ENCODE data around the gene BBLN.
A peak's percentile ranks its signal among the peaks of the same experiment; 100 is the strongest.
"Not testable (repeated sequence)": the region's sequence is repeated elsewhere in the genome, so short reads cannot be mapped to it uniquely, and the experiment has no call there.

BBLN gene

DNA sequence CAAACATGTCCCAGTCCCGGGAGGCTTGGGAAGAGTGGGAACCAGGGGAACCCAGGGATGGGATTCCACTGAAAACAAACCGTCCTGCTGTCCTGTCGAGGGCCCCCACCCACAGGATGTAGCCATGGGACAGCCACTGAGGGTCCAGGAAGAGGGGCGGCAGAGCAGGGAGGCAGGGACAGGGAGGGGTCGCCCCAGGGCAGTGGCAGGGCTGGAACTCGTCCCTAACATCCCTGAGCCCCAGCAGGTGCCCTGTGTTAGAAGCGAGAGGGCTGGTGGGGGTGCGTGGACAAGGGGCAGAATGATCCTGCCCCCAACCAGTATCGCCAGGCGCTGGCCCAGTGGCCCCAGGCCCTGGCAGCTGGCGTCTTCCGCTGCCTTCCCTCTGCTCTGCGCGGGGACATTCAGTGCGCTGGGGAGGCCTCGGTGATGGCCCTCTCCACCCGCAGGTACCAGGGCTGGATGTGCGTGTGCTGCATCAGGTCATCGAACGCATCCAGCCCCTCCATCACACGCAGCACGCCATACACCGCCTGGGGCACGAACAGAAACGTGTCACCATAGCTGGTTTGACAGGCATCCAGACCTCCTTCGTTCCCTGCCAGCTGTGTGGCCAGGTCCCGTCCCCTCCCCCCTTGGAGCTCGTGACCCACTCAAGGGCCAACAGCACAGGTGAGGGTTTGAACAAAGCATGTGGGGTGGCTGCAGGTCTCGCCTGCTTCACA, 39.2 kb upstream of the BBLN start:
- no peak overlapping the region for H3K27ac Mint-ChIP-seq
- peaks cover 24% of the 10 kb centered on the region for H3K4me1 Mint-ChIP-seq
- H3K9me3 Mint-ChIP-seq = no peaks in the 10 kb centered on the region
- no peak overlapping the region for H3K4me3 Mint-ChIP-seq
- ATAC-seq (no peak), DNase-seq (no peak)
- peaks cover 3% of the 10 kb centered on the region for H3K36me3 Mint-ChIP-seq (ENCODE audit: low read depth)
- H3K27me3 Mint-ChIP-seq = no peaks in the 10 kb centered on the region

DNA sequence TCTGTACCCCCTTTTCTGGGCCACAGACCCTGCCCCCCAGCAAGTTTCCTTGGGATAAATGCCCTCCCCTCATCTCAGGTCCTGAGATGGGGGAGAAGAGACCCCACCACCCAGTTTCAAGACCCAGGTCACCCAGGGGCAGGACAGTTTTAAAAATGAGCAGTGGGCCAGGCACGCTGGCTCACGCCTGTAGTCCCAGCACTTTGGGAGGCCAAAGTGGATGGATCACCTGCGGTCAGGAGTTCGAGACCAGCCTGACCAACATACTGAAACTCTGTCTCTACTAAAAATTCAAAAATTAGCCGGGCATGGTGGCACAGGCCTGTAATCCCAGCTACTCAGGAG, 38.6 kb upstream of the BBLN start:
- DNase-seq (no peak), ATAC-seq (no peak)
- Mint-ChIP-seq H3K4me3 (no peak overlapping the region), H3K9me3 (no peaks in the 10 kb centered on the region), H3K36me3 (ENCODE audit: low read depth) (peaks cover 6% of the 10 kb centered on the region), H3K4me1 (peaks cover 24% of the 10 kb centered on the region), H3K27me3 (no peaks in the 10 kb centered on the region), H3K27ac (no peak overlapping the region)

- DNase-seq (no peak), ATAC-seq (no peak)
- H3K4me1 Mint-ChIP-seq = peaks cover 23% of the 10 kb centered on the region
- no peak overlapping the region for H3K27ac Mint-ChIP-seq
- no peaks in the 10 kb centered on the region for H3K9me3 Mint-ChIP-seq
- peaks cover 6% of the 10 kb centered on the region for H3K36me3 Mint-ChIP-seq (ENCODE audit: low read depth)
- H3K4me3 Mint-ChIP-seq = no peak overlapping the region
- no peaks in the 10 kb centered on the region for H3K27me3 Mint-ChIP-seq
These were observed 37.9 kb upstream of the BBLN start for GRCh38 chr9:128121924-128122808.

GRCh38 chr9:128122809-128123175, 37.3 kb upstream of the BBLN start:
- Mint-ChIP-seq H3K27ac (no peak overlapping the region), H3K4me3 (no peak overlapping the region), H3K9me3 (no peaks in the 10 kb centered on the region), H3K27me3 (no peaks in the 10 kb centered on the region), H3K4me1 (peaks cover 18% of the 10 kb centered on the region), H3K36me3 (ENCODE audit: low read depth) (peaks cover 6% of the 10 kb centered on the region)
- no peak for DNase-seq
- ATAC-seq = no peak

DNA sequence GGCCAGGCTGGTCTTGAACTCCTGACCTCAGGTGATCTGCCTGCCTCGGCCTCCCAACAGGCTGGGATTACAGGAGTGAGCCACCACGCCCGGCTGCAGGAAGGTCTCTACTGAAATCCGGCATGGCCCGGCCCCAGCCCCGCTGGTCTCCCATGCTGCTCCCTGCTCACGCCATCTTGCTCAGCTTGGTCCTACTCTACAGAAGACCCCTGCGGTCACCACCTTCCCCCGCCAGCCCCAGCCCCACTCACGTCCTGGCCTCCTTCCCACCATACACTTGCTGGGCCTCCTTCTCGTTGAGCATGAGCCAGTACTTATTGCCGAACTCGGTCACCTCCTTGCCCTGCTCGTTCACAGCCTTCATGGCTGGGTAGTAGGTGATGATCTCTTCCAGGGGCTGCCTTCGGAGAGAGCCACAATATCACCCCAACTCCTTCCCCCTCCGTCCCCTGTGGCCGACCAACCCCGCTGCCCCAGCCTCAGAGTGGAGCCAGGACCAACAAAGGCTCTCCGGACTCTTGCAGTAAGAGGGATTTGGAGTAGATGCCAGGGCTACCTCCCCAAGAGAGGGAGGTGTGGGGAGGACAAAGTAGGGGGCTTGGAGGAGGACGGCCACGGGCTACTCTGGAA, 36.5 kb upstream of the BBLN start:
- H3K4me1 Mint-ChIP-seq = peaks cover 20% of the 10 kb centered on the region
- peaks cover 6% of the 10 kb centered on the region for H3K36me3 Mint-ChIP-seq (ENCODE audit: low read depth)
- no peaks in the 10 kb centered on the region for H3K9me3 Mint-ChIP-seq
- ATAC-seq (no peak), DNase-seq (no peak)
- no peak overlapping the region for H3K27ac Mint-ChIP-seq
- no peak overlapping the region for H3K4me3 Mint-ChIP-seq
- H3K27me3 Mint-ChIP-seq = no peaks in the 10 kb centered on the region

DNA sequence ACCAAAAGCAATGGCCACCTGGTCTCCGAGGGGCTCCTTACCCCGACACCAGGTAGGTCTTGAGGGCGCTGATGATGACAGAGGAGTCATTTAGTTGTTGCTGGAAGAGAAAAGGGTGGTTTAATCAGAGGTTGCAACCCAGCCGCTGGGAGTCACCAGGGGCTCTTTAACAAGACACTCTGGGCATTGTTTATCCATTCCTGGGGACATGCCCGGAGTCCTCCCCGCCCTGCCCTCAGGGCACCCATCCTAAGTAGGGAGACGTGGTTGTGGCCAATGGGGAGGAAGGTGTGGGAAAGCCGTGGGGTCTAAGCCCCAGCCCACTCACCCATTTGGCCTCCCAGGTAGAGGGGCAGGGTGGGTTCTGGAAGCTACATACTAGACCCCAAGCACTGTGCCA, 35.6 kb upstream of the BBLN start:
- Mint-ChIP-seq H3K27me3 (no peaks in the 10 kb centered on the region), H3K9me3 (no peaks in the 10 kb centered on the region), H3K27ac (no peak overlapping the region), H3K36me3 (ENCODE audit: low read depth) (peaks cover 6% of the 10 kb centered on the region), H3K4me1 (peaks cover 27% of the 10 kb centered on the region), H3K4me3 (no peak overlapping the region)
- ATAC-seq (no peak), DNase-seq (no peak)

- DNase-seq = peak; percentile 71
- Mint-ChIP-seq H3K27ac (no peak overlapping the region), H3K4me3 (peak overlapping the region; percentile 82), H3K4me1 (peaks cover 30% of the 10 kb centered on the region), H3K27me3 (no peaks in the 10 kb centered on the region), H3K36me3 (ENCODE audit: low read depth) (peaks cover 6% of the 10 kb centered on the region), H3K9me3 (no peaks in the 10 kb centered on the region)
- no peak for ATAC-seq
These were observed 35.0 kb upstream of the BBLN start for GRCh38 chr9:128124873-128125579.

DNA sequence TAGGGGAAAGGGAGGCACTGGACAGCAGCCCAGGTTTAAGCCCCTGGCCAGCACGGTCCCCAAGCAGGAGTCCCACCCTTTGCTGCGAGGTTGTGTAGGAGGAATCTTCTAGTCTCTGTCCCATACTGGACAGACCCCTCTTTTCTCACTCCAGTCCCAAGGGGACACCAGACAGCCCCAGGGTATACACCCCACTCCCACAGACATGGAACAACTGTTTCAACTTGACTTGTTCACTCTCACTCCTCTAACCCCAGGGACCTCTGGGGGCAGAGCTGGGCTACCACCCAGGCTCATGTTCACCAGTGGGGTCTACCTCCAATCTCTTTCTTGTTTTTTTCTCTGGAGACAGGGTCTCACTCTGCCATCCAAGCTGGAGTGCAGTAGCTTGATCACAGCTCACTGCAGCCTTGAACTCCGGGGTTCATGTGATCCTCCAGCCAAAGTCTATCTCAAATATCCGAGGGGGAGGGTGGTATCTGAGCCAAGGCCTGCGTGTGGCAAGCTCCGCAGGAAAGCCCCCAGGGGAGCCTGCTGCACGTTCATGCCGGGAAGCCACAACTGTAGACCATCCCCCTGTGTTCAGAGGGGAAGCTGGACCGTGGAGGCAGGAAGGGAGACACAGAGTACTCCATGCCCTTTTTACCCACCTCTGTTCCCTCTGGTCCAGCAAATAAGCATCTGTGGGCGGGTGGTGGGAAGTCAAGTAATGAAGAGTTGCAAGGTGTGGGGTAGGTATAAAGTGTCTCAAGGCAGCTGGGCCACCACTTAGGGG, 34.3 kb upstream of the BBLN start:
- no peak for ATAC-seq
- H3K27ac Mint-ChIP-seq = peak overlapping the region; percentile 77
- peaks cover 6% of the 10 kb centered on the region for H3K36me3 Mint-ChIP-seq (ENCODE audit: low read depth)

GRCh38 chr9:128127568-128127989, 32.5 kb upstream of the BBLN start, which contains the start of gene PTGES2:
Gene PTGES2 (minus strand): TSS chr9:128127729. CDS start chr9:128127717, 12 bp downstream.
- H3K27ac Mint-ChIP-seq = peak within 1 kb of the TSS; percentile 99
- H3K4me1 Mint-ChIP-seq = peaks cover 31% of the 10 kb centered on the region
- no peaks in the 10 kb centered on the region for H3K9me3 Mint-ChIP-seq
- H3K27me3 Mint-ChIP-seq = peaks cover 2% of the 10 kb centered on the region
- peak within 1 kb of the TSS; percentile 97 for H3K4me3 Mint-ChIP-seq
- DNase-seq (peak; percentile 82), ATAC-seq (peak; percentile 67)
- H3K36me3 Mint-ChIP-seq (ENCODE audit: low read depth) = peaks cover 6% of the 10 kb centered on the region

More for the DNA sequence above, 34.3 kb upstream of the BBLN start:
- Mint-ChIP-seq H3K4me1 (peaks cover 31% of the 10 kb centered on the region), H3K4me3 (peak overlapping the region; percentile 82), H3K9me3 (no peaks in the 10 kb centered on the region), H3K27me3 (no peaks in the 10 kb centered on the region)
- DNase-seq = no peak

GRCh38 chr9:128127990-128128835, 31.9 kb upstream of the BBLN start:
- Mint-ChIP-seq H3K36me3 (ENCODE audit: low read depth) (peaks cover 6% of the 10 kb centered on the region), H3K27me3 (peaks cover 9% of the 10 kb centered on the region), H3K4me1 (peaks cover 31% of the 10 kb centered on the region), H3K4me3 (peak overlapping the region; percentile 97), H3K9me3 (no peaks in the 10 kb centered on the region), H3K27ac (peak overlapping the region; percentile 99)
- ATAC-seq (peak; percentile 75), DNase-seq (peak; percentile 83)

DNA sequence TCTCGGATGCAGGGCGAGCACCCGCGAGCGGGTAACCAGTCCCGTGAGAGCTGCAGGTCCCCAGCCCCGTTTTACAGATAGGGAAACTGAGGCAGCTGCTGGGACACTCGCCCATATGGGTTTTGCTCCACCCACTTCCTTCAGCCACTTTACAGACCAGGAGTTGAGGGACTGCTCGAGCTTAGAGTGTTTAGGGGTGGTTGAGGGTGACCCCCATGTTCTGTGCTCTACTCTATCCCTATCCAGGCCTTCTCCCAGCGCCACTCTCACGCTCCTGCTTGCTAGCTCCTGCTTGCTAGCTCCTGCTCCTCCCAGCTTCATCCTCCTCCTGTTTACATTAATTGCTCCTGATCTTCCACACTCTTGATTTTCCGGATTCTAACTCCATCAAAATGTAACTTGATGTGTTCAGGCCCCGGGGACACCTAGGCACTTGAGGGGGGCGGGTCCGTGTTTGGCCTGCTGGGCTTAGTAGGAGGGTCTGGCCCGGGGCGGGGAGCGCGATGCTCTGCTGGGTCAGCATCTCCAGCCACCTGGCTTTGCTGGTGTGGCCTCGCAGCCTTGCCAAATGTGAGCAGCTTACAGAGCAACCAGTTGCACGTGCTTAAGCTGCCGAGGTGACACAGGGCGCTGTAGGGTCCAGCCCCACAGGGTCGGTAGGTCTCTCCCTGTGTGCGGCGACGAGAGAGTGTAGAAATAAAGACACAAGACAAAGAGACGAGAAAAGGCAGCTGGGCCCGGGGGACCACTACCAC, 31.1 kb upstream of the BBLN start:
- no peak for ATAC-seq
- Mint-ChIP-seq H3K4me3 (peak overlapping the region; percentile 97), H3K27ac (peak overlapping the region; percentile 99), H3K9me3 (no peaks in the 10 kb centered on the region), H3K36me3 (ENCODE audit: low read depth) (peaks cover 6% of the 10 kb centered on the region), H3K27me3 (peaks cover 9% of the 10 kb centered on the region), H3K4me1 (peaks cover 31% of the 10 kb centered on the region)
- DNase-seq = no peak

GRCh38 chr9:128129976-128130590, 30.0 kb upstream of the BBLN start:
- not testable (repeated sequence) for H3K27me3 Mint-ChIP-seq; H3K9me3 Mint-ChIP-seq; H3K36me3 Mint-ChIP-seq (ENCODE audit: low read depth); H3K27ac Mint-ChIP-seq; ATAC-seq
- DNase-seq = peak; percentile 60
- Mint-ChIP-seq H3K4me1 (peaks cover 26% of the 10 kb centered on the region), H3K4me3 (peak overlapping the region; percentile 54)

Data from activated naive CD8-positive, alpha-beta T cell treated with anti-CD3 and anti-CD28 coated beads, Interleukin-2, amount 50 U/mL, for 24 hours (primary cell).